H1 (cell line): Measurements from ENCODE around the gene F5. TPM values are rescaled to one million over a fixed set of nuclear protein-coding genes. Genes with fewer than 3 reads are reported as not detected.

Experiments
- CTCF ChIA-PET: fragments of 300-600 bp; sonication (Branson Sonifier 250); formaldehyde crosslinking; loops from one replicate; lab custom pipeline; 2021; ENCODE audit not compliant: partially characterized antibody; lab: Charles Lee
- POLR2A ChIA-PET: fragments of 300-600 bp; sonication (Branson Sonifier 250); formaldehyde crosslinking; loops from one replicate; lab custom pipeline; 2021; ENCODE audit warnings: inconsistent platforms; ENCODE audit not compliant: partially characterized antibody; lab: Charles Lee
- DNase-seq, 2 experiments: peaks; one replicate each; pipeline versions ENCODE4 v3.0.0 to v3.0.0-alpha.2; 2010 to 2022; ENCODE audit warnings: low spot score in 2 of 2, low read depth in 1 of 2, mixed read lengths in 1 of 2
- FAIRE-seq: peaks from 2 replicates; lab custom pipeline; 2011; peaks lifted over from hg19 to GRCh38; lab: Jason Lieb, UNC
- H2AFZ ChIP-seq: 2 replicates; pipeline ENCODE4 v1.8.1; 2012; ENCODE audit warnings: low read length, inconsistent platforms
- H2AK5ac ChIP-seq: 2 replicates; pipeline ENCODE4 v1.6.1; 2013; ENCODE audit warnings: low read depth, low read length
- H2BK120ac ChIP-seq: replicated peaks from 2 replicates; pipeline ENCODE3; 2013; ENCODE audit warnings: low read depth, low read length, inconsistent platforms
- H2BK12ac ChIP-seq: 2 replicates; pipeline ENCODE4 v1.6.1; 2013; ENCODE audit warnings: low read depth, low read length
- H2BK15ac ChIP-seq: 2 replicates; pipeline ENCODE4 v1.6.1; 2013; ENCODE audit warnings: low read length
- H2BK20ac ChIP-seq: 2 replicates; pipeline ENCODE4 v1.6.1; 2013; ENCODE audit warnings: low read length
- H2BK5ac ChIP-seq: 2 replicates; pipeline ENCODE4 v1.6.1; 2013; ENCODE audit warnings: low read depth, low read length
- H3K14ac ChIP-seq: 2 replicates; pipeline ENCODE4 v1.6.1; 2013; ENCODE audit warnings: inconsistent platforms; ENCODE audit not compliant: insufficient read length
- H3K18ac ChIP-seq: 2 replicates; pipeline ENCODE4 v1.6.1; 2013; ENCODE audit warnings: low read length; ENCODE audit errors: extremely low read depth
- H3K23ac ChIP-seq: 2 replicates; pipeline ENCODE4 v1.6.1; 2013; ENCODE audit warnings: inconsistent platforms; ENCODE audit not compliant: insufficient read length
- H3K23me2 ChIP-seq: 2 replicates; pipeline ENCODE4 v1.6.1; 2013; ENCODE audit warnings: low read depth, low read length
- H3K27ac ChIP-seq: 2 replicates; pipeline ENCODE4 v1.6.1; 2011; ENCODE audit warnings: low read depth, low read length, inconsistent platforms
- H3K27me3 ChIP-seq, 4 experiments: replicated peaks in 1 of 4; 1 replicate in 1 of 4; 2 replicates in 3 of 4; pipeline versions ENCODE4 v1.6.1 to v1.8.1; 2011 to 2013; ENCODE audit warnings: low read length in 3 of 4, mild to moderate bottlenecking in 3 of 4, inconsistent platforms in 2 of 4, mixed read lengths in 2 of 4, moderate library complexity in 1 of 4; ENCODE audit not compliant: control insufficient read depth in 3 of 4, insufficient read depth in 3 of 4; ENCODE audit errors: extremely low read depth in 1 of 4
- H3K36me3 ChIP-seq, 4 experiments: 2 replicates each; pipeline versions ENCODE4 v1.6.1 to v1.8.1; 2011 to 2013; ENCODE audit warnings: mild to moderate bottlenecking in 4 of 4, low read length in 3 of 4, moderate library complexity in 2 of 4, control low read depth in 1 of 4, inconsistent platforms in 1 of 4; ENCODE audit not compliant: insufficient read depth in 4 of 4, control insufficient read depth in 2 of 4
- H3K4ac ChIP-seq: replicated peaks from 2 replicates; pipeline ENCODE3; 2013; ENCODE audit warnings: low read length, low read depth, mixed read lengths, inconsistent platforms; ENCODE audit not compliant: insufficient read length
- H3K4me1 ChIP-seq, 4 experiments: replicated peaks in 1 of 4; 1 replicate in 1 of 4; 2 replicates in 3 of 4; pipeline versions ENCODE4 v1.6.1 to v1.8.1; 2011 to 2013; ENCODE audit warnings: low read length in 3 of 4, inconsistent platforms in 2 of 4, mixed read lengths in 1 of 4; ENCODE audit not compliant: insufficient read depth in 4 of 4, control insufficient read depth in 3 of 4
- H3K4me2 ChIP-seq, 2 experiments: 2 replicates each; pipeline versions ENCODE4 v1.6.1 to v1.8.1; 2011 to 2013; ENCODE audit warnings: low read depth in 2 of 2, low read length in 2 of 2, control low read depth in 1 of 2, inconsistent platforms in 1 of 2, mild to moderate bottlenecking in 1 of 2; ENCODE audit not compliant: insufficient read depth in 1 of 2
- H3K4me3 ChIP-seq, 4 experiments: fragments of 200-600, 300-600 bp in 1 of 4; sonication (generic), shearing (Covaris generic), sonication (Bioruptor Twin) in 1 of 4; 2 replicates each; pipeline versions ENCODE4 v1.5.1 to v1.8.1; 2011 to 2016; ENCODE audit warnings: low read length in 4 of 4, low read depth in 3 of 4, control low read depth in 2 of 4, inconsistent platforms in 2 of 4, mild to moderate bottlenecking in 2 of 4, mixed read lengths in 1 of 4, moderate library complexity in 1 of 4; ENCODE audit not compliant: insufficient read depth in 2 of 4; ENCODE audit errors: extremely low read depth in 1 of 4
- H3K56ac ChIP-seq: replicated peaks from 2 replicates; pipeline ENCODE3; 2013; ENCODE audit warnings: low read depth, mild to moderate bottlenecking, mixed read lengths, low read length, inconsistent platforms; ENCODE audit not compliant: insufficient read length
- H3K79me1 ChIP-seq: 2 replicates; pipeline ENCODE4 v1.6.1; 2013; ENCODE audit warnings: low read depth, low read length, control low read depth
- H3K79me2 ChIP-seq, 2 experiments: 2 replicates each; pipeline versions ENCODE4 v1.6.1 to v1.8.1; 2012 to 2013; ENCODE audit warnings: low read length in 2 of 2, mild to moderate bottlenecking in 2 of 2, inconsistent platforms in 1 of 2; ENCODE audit not compliant: insufficient read depth in 2 of 2, control insufficient read depth in 1 of 2
- H3K9ac ChIP-seq, 4 experiments: replicated peaks in 1 of 4; 1 replicate in 1 of 4; 2 replicates in 3 of 4; pipeline versions ENCODE4 v1.6.1 to v1.8.1; 2011 to 2013; ENCODE audit warnings: low read depth in 3 of 4, low read length in 3 of 4, control low read depth in 2 of 4, mild to moderate bottlenecking in 2 of 4, moderate library complexity in 2 of 4, inconsistent platforms in 1 of 4; ENCODE audit errors: extremely low read depth in 1 of 4
- H3K9me3 ChIP-seq, 2 experiments: 2 replicates each; pipeline versions ENCODE4 v1.6.1 to v1.8.1; 2012 to 2013; ENCODE audit warnings: mild to moderate bottlenecking in 2 of 2, moderate library complexity in 2 of 2, control low read depth in 1 of 2, inconsistent platforms in 1 of 2, low read depth in 1 of 2, low read length in 1 of 2, mixed read lengths in 1 of 2; ENCODE audit not compliant: insufficient read depth in 2 of 2
- H4K20me1 ChIP-seq, 2 experiments: replicated peaks in 1 of 2; 2 replicates each; pipeline versions ENCODE3 to v1.8.1; 2011 to 2013; ENCODE audit warnings: inconsistent platforms in 2 of 2, low read length in 2 of 2, mild to moderate bottlenecking in 1 of 2; ENCODE audit not compliant: insufficient read depth in 2 of 2, control insufficient read depth in 1 of 2
- H4K5ac ChIP-seq: 2 replicates; pipeline ENCODE4 v1.6.1; 2013; ENCODE audit warnings: low read length, low read depth, mixed read lengths, inconsistent platforms; ENCODE audit not compliant: insufficient read length
- H4K8ac ChIP-seq: 2 replicates; pipeline ENCODE4 v1.8.0; 2013; ENCODE audit warnings: mild to moderate bottlenecking, moderate library complexity, low read length, inconsistent platforms; ENCODE audit not compliant: insufficient read depth; ENCODE audit errors: extremely low read depth
- H4K91ac ChIP-seq: replicated peaks from 2 replicates; pipeline ENCODE3; 2013; ENCODE audit warnings: low read length, mixed read lengths, inconsistent platforms; ENCODE audit not compliant: insufficient read length
- CBX8 ChIP-seq: fragments of 300-800, 300-1000 bp; sonication (generic); IDR thresholded peaks from 2 replicates; pipeline ENCODE4 v1.7.1; 2016; ENCODE audit warnings: low read depth, low read length, borderline replicate concordance
- CEBPB ChIP-seq: IDR thresholded peaks from 2 replicates; pipeline ENCODE4 v1.6.1; 2012; ENCODE audit warnings: low read depth, low read length
- EZH2 ChIP-seq: fragments of 200-600 bp; sonication (generic); IDR thresholded peaks from 2 replicates; pipeline ENCODE4 v1.7.1; 2012; ENCODE audit warnings: low read depth, mild to moderate bottlenecking, moderate library complexity, low read length, inconsistent platforms; ENCODE audit not compliant: severe bottlenecking
- GTF2F1 ChIP-seq: IDR thresholded peaks from 2 replicates; pipeline ENCODE4 v1.6.1; 2012; ENCODE audit warnings: low read depth, low read length, improper control_type of control experiment, borderline replicate concordance
- POLR2AphosphoS5 ChIP-seq: IDR thresholded peaks from 2 replicates; pipeline ENCODE4 v1.6.1; 2011; ENCODE audit warnings: low read depth, low read length
- RFX5 ChIP-seq: IDR thresholded peaks from 2 replicates; pipeline ENCODE4 v1.6.1; 2011; ENCODE audit warnings: low read depth, low read length, improper control_type of control experiment, borderline replicate concordance
- SP2 ChIP-seq: IDR thresholded peaks from 2 replicates; pipeline ENCODE4 v1.6.1; 2012; ENCODE audit warnings: mild to moderate bottlenecking, low read length, inconsistent platforms
- SUZ12 ChIP-seq: fragments of 200-600 bp; sonication (generic); IDR thresholded peaks from 2 replicates; pipeline ENCODE4 v1.6.1; 2012; ENCODE audit warnings: mild to moderate bottlenecking, inconsistent platforms, low read length, moderate library complexity, mixed read lengths
- TEAD4 ChIP-seq: IDR thresholded peaks from 2 replicates; pipeline ENCODE4 v1.6.1; 2012; ENCODE audit warnings: low read depth, low read length, inconsistent platforms, mixed read lengths
- WGBS, 2 experiments: shearing (Covaris generic) in 1 of 2; methylation state at CpG; one replicate each; pipeline versions ENCODE4 v1.1.6 to v1.1.7; 2013 to 2015; ENCODE audit warnings: low lambda C conversion rate in 2 of 2, mixed read lengths in 2 of 2, inconsistent platforms in 1 of 2, low coverage in 1 of 2, missing lambda C conversion rate in 1 of 2; ENCODE audit not compliant: insufficient replicate concordance in 2 of 2, insufficient coverage in 1 of 2, insufficient read length in 1 of 2; ENCODE audit errors: extremely low coverage in 1 of 2, missing lambda C conversion rate in 1 of 2; 5-methylcytosine and 5-hydroxymethylcytosine counted together
- polyA plus RNA-seq, 7 experiments: library from polyadenylated mRNA; depleted of rRNA in 3 of 7; stranded (reverse) in 5 of 7; unstranded in 2 of 7; fragments of >200 nt in 5 of 7; fragments of 200-250 nt in 2 of 7; gene quantifications; 1 replicate in 5 of 7; 2 replicates in 1 of 7; 4 replicates in 1 of 7; pipeline versions ENCODE4 v1.2.1 to v1.2.3, GENCODE V29; 2011 to 2013; ENCODE audit warnings: missing spikeins in 2 of 7, mixed read lengths in 2 of 7
- total RNA-seq: library from RNA; stranded (reverse); fragmentation: NEBNext Ultra II Directional; extraction: Animal tissue kit (Norgen Biotek cat#: 25700); gene quantifications from 2 replicates; pipeline ENCODE4 v1.2.1, GENCODE V29; 2021

Gene F5
- total and polyA plus RNA-seq, 2 of the 8 experiments (the other 6 are each of a cell fraction or from before 2014, with no cell fraction given), result 0.04 to 0.06 TPM

GRCh38 chr1:169623132-169623926, 37.0 kb upstream of the F5 start:
- no peaks in the 10 kb centered on the region for H3K4me1 ChIP-seq
- WGBS, 2 experiments, result 89% methylated on average over 6 of the region's 6 CpGs; no CpG with 5 or more reads in 1 of the 2 experiments
- POLR2A ChIA-PET, result no interaction called here
- H2BK120ac ChIP-seq, result no peak overlapping the region
- H3K27me3 ChIP-seq, result no peaks in the 10 kb centered on the region
- H3K4me2 ChIP-seq, result no peak overlapping the region
- no peak overlapping the region for H3K9ac ChIP-seq
- no peak overlapping the region for H2BK5ac ChIP-seq
- no peak for DNase-seq
- H2AFZ ChIP-seq, result no peak overlapping the region
- CTCF ChIA-PET, result interaction anchor here (1.2 to 1.5 kb wide), 2 partner anchors 8 to 22 kb away, joined by 4 to 5 read pairs; no protein-coding TSS in a partner anchor
- H3K9me3 ChIP-seq, result no peaks in the 10 kb centered on the region
- TF ChIP-seq EZH2 (no peak), GTF2F1 (no peak), SUZ12 (no peak), RFX5 (no peak), SP2 (no peak), CEBPB (no peak), TEAD4 (no peak), CBX8 (no peak), POLR2AphosphoS5 (no peak)
- TF ChIP-seq, all 59 proteins: peak for 0
- Histone ChIP-seq H3K23me2 (peaks cover 4% of the 10 kb centered on the region; the same call in 1 of the 2 replicates), H3K79me1 (no peaks in the 10 kb centered on the region), H3K79me2 (no peaks in the 10 kb centered on the region), H3K56ac (no peak overlapping the region), H4K5ac (no peak overlapping the region), H4K91ac (no peak overlapping the region), H3K23ac (no peak overlapping the region), H2AK5ac (no peak overlapping the region), H3K27ac (no peak overlapping the region), H2BK20ac (no peak overlapping the region), H3K4me3 (no peak overlapping the region), H4K8ac (no peak overlapping the region), H3K4ac (no peak overlapping the region), H3K14ac (no peak overlapping the region), H2BK12ac (no peak overlapping the region), H3K36me3 (no peaks in the 10 kb centered on the region), H3K18ac (no peak overlapping the region), H4K20me1 (no peaks in the 10 kb centered on the region), H2BK15ac (no peak overlapping the region)
- FAIRE-seq, result no peak
